GM21526 (cell line): ENCODE data around the gene ALG8.
"Not testable (repeated sequence)": the region's sequence is repeated elsewhere in the genome, so short reads cannot be mapped to it uniquely, and the experiment has no call there.

Experiments
- ATAC-seq: cut with Tn5 transposase; IDR thresholded peaks from one replicate; pipeline ENCODE4 v1.9.1; 2021; ENCODE audit warnings: moderate library complexity; ENCODE audit not compliant: unreplicated experiment, low FRiP score

ALG8 gene

DNA sequence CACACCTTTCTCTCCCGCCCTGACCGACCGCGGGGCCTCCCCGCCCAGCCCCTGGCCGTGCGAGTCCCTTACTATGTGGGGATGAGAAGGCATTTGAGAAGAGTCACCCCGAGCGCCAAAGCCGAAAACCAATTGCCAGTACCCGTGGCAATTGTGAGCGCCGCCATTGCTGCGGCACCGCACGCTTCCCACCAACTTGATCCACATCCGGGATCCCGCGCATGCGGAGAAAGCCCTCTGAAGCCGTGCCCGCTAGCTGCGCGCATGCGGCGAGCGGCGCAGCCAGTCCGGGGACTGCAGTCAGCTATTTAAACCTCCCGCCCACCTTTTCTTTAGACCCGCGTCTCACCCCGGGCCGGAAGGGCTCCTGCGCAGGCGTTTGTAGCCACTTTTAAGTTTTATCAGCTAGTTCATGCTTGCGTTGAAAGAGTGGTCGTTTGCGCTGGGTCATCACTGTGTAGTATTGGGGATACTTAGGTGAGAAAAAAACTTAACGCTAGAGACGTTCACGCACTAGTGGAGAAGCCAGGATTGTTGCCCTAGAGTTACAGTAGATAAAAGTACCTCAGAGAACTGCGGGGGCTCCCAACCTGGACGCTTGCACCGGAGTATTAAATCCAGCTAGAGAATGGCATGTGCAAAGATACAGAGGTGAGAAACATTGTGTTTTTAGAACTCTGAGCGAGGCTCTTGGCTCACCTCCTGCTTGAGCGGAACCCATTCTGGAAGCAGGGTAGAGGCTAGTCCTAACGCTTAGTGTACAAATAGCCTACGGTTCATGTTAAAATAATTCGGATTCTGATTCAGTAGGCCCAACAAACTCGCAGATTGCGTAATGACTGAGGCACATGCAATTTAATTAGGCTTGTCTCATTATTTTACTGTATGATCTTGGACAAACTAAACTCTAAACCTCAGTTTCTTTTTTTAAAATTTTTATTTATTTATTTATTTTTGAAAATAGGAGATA is at the start of gene ALG8:
ALG8 (minus strand) TSS at position 205 of the 970 bp plus-strand sequence; CDS start at position 167, 38 bp downstream.
- peak; percentile 92 for ATAC-seq

DNA sequence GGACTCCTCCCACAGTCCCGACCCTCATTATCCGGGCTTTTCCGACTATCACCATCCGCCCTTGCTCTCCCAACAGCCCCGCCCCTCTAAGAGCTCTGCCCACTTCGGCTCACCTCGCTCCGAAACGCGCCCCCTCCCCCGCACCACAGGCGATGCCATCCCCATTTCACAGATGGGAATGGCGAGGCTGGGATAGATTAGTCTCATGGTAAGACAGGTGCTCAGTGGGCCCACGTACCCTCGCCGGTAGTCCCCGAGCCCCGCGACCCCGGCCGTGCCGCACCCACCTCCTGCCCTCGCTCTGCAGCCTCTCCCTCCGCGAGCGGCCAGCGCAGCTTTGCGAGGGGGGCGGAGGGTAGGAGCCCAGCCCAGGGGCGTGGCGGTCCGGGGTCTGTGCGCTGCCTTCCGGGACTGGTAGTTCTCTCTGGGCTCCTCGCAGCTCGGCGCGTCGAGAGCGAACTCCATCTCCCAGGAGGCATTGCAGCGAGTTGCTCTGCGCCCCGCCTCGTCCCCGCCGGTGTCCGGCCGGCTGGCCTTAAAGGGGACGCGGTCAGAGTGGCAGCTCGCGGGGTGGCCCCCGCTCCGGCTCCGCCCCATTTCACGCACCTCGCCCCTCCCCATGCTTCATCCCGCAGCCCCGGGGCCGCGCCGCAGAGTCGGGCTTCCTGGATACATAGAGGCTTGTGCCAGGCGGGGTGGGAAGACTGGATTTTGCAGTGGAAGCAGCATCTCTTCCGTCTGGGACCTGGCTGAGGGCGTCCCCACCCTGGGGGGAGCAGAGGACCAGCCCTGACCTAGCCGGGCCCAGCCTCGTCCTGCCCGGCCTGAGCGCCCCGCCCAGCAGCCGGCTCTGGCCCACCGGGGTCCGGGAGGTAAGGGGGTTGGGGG is 49.1 kb upstream of the ALG8 start, which contains the start of the genes KCTD21 and USP35:
KCTD21 (minus strand) TSS at position 341 of the 888 bp plus-strand sequence. CDS start 14,072 bp downstream, outside the sequence.
USP35 (plus strand) TSS at position 634 of the 888 bp plus-strand sequence. CDS start 7,327 bp downstream, outside the sequence.
- ATAC-seq, result peak; percentile 96

DNA sequence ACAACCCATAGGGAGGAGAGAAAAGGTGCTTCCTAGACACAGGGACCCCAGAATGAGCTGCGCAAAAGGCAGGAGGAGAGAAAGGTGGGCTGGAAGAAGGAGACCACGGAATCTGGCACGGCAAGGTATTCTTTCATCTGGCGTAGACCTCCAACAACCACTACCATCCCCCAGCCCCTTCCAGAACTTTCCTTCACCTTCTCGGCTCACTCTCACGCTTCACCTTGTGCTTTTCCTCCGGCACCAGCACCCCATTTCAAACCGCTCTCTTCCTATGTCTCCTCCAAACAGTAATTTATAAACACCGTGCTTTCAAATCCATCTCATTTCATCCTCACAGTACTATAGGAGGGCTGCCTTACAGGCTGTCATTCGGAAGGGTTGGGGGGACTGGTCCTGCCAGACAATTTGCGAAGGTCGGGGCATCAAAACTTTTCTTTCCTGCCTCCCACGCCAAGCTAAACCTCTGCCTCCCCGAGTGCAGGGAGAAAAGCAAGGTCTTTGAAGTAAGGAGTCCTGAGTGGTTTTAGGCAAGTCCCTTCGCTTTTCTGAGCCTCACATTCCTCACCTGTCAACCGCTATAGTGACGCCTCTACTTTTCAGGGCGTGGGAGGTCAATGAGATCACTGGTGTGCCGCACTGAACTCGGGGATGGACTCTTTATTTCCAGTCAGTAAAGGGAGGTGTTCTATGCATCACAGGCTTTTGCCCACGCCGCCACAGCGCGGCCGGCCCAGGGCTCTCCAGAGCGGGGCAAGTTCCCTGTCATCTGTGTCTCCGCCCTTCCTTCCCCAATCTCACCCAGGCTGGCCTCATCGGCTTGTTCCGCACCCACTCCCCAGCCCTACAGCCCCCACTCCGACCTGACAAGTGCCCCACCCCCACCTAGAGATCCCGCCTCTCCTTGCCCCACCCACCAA is 48.2 kb upstream of the ALG8 start:
- peak; percentile 19 for ATAC-seq

DNA sequence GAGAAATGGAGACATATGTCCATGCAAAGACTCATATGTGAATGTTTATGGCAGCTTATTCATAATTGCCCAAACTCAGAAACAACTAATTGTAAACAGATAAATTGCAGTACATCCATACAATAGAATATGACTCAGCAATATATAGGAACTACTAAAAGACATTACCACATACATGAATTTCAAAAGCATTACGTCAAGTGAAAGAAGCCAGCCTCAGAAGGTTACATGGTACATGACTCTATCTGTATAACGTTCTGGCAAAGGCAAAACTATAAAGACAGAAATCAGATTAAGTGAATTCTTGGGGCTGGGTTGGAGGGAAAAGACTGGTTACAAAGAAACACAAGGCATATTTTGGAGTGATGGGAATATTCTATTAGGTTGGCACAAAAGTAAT is 41.8 kb upstream of the ALG8 start:
- no peak for ATAC-seq

DNA sequence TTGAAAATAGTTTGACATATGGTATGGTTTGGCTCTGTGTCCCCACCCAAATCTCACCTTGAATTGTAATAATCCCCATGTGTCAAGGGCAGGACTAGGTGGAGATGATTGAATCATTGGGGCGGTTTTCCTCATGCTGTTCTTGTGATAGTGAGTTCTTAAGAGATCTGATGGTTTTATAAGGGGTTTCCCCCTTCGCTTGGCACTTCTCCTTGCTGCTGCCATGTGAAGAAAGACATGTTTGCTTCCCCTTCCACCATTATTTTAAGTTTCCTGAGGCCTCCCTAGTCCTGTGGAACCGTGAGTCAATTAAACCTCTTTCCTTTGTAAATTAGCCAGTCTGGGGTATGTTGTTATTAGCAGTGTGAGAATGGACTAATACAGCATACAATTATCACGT is 41.3 kb upstream of the ALG8 start:
- ATAC-seq, result no peak

DNA sequence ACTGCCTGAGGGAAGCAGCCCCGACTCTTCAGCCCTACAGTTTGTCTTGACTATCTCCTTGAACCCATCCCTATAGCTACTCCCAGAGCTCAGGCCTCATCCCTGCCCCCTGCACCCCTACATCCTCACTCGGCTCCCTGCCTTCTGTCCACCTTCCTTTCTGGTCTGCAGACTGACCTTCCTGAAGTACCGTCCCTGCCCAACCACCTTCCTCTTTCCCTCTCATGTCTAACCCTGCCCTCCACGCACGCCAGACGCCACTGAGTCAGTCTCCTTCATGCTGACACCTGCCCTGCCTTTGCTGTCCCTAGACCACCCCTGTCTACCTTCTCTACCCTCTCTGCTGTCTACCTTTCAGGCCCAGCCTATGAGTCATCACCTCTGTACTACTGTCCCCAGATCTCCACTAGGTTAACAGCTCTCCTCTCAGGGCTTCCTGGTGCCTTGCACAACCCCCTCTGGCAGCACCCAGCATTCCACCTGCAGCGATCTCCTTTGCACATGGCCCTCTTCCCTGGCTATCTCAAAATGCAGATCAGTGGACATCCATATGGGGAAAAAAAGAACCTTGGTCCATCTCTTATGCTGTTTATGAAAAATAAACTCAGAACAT is 40.1 kb upstream of the ALG8 start:
- ATAC-seq, result no peak

DNA sequence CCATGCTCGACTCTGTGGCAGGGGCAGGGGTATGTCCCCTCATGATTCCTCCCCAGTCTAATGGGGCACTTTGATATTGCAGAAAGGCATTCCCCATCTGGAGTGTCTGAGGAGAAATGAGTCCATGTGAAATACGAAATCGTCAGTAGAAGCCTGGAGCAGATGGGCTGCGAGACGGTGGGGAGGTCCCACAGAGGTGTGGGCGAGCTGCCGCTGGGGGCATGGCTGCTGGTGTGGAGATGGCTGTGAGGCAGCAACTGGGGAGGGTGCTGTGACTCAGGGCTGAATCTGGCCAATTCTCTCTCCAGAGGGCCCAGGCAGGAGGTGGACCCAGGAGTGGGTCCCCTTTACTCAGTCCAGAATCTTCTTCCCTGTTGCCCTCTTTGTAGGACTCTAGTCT is 37.8 kb upstream of the ALG8 start:
- ATAC-seq, result no peak

DNA sequence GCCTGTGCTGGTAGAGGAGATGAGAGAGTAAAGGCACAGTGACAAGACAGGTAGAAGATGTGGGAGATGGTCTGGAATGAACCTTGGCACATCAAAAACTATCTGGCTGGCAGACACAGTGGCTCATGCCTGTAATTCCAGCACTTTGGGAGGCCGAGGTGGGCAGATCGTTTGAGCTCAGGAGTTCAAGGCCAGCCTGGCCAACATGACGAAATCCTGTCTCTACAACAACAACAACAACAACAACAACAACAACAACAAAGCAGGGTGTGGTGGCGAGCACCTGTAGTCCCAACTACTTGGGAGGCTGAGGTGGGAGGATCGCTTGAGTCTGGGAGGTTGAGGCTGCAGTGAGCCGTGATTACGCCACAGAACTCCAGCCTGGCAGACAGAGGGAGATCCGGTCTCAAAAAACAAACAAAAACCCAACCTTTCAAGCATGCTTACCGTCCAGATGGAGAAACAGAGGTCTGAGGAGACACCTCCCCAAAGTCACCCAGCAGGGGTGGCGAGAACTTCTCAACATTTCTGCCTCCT is 37.2 kb upstream of the ALG8 start:
- no peak for ATAC-seq

DNA sequence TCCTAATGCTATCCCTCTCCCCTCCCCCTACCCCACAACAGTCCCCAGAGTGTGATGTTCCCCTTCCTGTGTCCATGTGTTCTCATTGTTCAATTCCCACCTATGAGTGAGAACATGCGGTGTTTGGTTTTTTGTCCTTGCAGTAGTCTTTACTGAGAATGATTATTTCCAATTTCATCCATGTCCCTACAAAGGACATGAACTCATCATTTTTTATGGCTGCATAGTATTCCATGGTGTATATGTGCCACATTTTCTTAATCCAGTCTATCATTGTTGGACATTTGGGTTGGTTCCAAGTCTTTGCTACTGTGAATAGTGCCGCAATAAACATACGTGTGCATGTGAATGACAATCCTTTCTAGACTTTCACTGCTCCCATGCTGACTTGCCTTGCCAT is 36.4 kb upstream of the ALG8 start:
- not testable (repeated sequence) for ATAC-seq

DNA sequence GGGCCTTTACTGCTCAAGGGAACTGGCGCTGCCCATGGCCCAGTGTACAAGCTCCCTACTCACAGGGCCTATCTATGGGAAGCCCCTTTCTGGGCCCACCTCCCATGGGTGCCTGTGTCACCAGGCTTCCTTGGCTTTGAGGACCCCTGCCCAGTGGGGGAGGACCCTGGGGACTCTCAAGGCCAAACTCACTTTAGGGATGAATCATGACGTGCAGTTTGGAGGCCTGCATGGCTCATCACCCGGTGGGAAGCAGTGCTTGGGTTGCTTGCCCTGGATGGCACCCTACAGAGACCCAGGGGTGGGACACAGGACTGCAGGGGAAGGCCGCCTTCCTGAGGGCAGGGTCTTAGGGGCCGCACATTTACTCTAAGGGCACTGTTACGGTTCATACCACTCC is 32.5 kb upstream of the ALG8 start:
- ATAC-seq, result no peak

DNA sequence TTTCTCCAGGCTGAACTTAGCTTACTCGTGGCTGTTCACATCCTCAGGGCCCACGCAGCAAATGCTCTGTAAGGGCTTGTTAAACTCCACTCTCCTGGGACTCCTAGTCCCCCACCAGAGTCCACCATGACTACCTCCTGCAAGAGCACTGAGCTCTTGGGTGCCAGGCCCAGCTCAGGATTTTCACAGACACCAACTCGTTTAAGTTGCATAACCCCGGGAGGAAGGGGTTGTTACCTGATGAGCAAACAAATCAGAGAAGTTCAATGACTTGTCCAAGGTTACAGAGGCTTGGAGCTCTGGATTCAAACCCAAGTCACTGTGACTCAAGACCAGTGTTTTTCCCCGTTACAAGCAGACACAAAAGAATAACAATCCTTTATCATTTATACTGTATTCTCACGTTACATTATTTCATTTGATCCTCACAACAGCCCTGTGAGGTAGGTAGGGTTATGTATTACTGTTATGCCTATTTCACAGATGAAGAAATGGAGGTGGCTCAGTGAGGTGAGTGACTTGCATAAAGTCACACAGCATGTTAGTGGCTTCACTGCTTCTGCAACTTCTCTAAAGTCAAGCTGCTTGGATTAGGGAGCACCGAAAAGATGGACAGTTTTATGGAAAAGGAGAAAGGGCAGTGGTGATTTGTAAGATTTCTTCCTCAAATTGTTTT is 31.6 kb upstream of the ALG8 start:
- ATAC-seq, result no peak

DNA sequence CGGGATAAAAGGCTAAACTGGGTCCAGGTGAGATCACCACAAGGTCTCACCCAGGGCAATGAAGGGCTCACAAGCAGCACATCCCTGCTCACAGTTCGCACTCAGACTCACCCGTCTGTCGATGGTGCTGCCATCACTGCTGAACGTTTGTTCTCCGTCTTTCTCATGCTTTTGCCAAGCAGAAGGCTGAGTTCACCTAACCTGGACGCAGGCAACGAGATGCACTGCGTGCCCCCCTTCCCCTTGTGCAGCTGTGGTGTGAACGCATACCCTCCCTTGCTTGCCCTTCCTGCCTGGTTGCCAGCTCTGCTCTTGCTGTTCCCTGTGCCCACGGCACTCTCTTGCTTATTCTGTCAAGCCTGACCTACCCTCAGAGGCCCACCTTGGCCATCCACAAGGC is 31.0 kb upstream of the ALG8 start:
- no peak for ATAC-seq

DNA sequence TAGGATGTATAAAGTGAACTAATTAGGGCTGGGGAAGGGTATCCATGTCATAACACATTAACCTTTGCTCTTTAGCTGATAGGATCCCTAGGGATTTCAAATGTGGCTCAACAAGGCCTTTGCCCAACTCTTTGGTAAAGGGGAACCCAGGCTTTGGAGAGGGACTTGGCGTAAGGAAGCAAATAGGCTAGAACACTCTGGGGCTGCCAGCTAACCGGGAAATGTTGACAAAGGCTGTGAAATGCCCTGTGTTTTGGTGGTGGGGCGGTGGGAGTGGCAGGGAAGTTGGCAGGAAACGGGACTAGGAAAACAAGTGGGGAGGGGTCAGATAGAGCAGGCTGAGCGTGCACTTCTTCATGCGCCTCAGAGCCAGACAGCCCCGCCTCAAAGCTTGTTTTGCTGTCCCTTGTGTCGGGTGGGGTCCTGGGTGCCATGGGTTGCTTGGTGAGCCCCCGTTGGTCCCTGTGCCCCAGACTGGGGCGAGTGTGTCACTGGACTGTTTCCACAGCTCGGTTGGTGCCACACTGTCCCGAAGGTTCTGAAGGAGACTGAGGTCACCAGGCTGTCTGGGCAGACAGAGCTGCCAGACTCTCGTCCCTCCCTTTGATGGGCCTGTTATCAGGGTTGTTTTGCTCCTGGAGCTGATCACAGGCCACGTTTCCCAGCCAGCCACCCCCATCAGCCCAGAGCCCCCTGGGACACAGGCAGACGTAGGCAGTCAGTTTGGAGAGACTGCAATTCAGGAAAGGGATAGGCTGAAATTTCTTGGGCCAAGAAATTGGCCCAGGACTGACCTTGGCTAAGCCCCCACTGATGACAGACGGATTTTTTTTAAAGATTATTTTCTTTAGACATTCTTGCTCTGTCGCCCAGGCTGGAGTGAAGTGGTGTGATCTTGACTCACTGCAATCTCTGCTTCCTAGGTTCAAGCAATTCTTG is 29.4 kb upstream of the ALG8 start:
- ATAC-seq, result no peak

DNA sequence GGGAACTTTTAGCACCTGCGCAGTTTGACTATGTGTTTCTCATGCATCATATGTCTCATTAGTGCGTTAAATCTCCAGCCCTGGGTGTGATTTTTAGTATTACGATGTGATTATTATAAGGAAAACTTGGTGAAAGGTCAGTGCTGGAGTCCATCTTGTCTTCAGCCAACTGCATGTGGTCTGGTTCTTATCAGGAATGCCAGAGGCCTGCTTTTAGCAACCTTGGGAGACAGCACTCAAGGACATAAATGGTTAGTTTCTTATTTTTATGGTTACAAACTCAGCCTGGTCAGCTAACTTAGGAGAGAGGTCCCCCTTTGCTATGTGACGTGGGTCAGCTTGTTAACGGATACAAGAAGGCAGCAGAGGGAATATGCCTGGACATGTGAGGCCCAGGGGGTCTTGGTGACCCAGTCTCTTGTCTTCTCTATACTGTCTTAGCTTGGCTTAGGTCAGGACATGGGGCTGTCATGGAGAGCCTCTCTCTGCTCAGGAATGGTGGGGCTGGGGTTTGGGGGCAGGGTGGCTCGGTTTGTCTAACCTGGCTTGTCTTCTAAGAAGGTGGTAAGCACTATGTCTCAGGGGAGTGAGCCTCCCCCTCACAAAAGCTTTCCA is 27.5 kb upstream of the ALG8 start:
- ATAC-seq, result no peak

DNA sequence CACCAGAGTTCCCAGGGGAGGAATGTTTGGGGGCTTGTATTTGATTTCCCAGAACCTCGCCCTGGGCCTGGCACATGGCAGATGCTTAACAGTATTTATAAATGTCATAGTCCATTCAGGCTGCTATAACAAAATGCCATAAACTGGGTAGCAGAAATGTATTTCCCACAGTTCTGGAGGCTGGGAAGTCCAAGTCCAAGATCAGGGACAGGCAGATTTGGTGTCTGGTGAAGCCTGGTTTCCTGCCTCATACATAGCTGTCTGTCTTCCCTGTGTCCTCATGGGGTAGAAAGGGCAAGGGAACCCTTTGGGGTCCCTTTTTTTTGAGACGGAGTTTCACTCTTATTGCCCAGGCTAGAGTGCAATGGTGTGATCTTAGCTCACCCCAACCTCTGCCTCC is 25.0 kb upstream of the ALG8 start:
- ATAC-seq, result no peak

DNA sequence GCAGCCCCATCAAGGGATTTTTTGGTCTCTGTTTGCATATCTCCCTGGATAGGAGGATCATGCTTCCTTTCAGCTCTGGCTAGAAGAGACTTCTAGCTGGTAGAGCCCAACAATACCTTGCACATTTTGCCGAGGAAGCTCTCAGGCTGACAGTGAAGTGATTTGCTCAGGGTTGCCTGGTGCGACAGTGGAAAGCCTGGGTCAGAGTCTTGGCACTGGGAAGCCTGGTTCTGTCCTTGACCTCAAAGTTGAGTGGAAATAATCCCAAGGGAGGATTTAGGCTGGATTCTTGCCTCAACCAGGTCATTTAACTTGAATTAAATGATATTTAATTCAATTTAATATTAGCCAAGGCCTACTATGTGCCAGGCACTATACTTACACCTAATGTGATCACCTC is 24.4 kb upstream of the ALG8 start:
- ATAC-seq, result no peak

DNA sequence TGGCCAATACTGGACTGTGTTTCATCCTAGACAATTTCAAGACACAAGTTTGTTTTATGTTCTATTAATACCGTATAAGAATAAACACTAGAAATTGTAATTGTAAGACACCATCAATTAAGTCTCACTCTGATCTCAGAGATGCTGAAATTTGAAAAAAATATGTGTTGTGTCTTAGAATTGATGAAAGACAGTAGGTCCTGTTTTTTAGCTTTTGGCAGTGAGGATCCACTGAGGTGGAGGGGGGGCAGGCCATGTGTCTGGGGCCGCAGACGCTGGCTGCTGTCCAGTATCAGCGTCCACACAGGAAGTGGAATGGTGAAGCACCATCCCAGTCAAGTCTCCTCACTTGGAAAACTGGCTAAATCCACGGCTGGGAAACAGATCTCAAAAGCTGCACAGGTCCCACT is 22.5 kb upstream of the ALG8 start:
- no peak for ATAC-seq
